Stimulated activated naive CD4-positive, alpha-beta T cell (primary cell): ENCODE results near the gene ZNF410.
"Not testable (repeated sequence)": the region's sequence is repeated elsewhere in the genome, so short reads cannot be mapped to it uniquely, and the experiment has no call there.

Experiments used
- DNase-seq, 6 experiments: peaks; one replicate each; lab custom pipeline; 2025; lab: John Stamatoyannopoulos, UW

The ZNF410 gene

GRCh38 chr14:73887318-73887616 lies 608 bp downstream of the ZNF410 start:
- DNase-seq = peak in 2 of 6 experiments; percentile 30 to 62

- DNase-seq = peak in 2 of 6 experiments; percentile 18 to 44
Observed at GRCh38 chr14:73887694-73888459, 1.2 kb downstream of the ZNF410 start.

- DNase-seq = peak in 1 of 6 experiments; percentile 13
Observed at GRCh38 chr14:73888460-73888725, 1.7 kb downstream of the ZNF410 start.

GRCh38 chr14:73888971-73889370 lies 2.3 kb downstream of the ZNF410 start:
- DNase-seq = no peak

GRCh38 chr14:73889376-73889775 lies 2.7 kb downstream of the ZNF410 start:
- no peak for DNase-seq

- not testable (repeated sequence) for DNase-seq
Observed at GRCh38 chr14:73894180-73894687, 7.6 kb downstream of the ZNF410 start.

DNA sequence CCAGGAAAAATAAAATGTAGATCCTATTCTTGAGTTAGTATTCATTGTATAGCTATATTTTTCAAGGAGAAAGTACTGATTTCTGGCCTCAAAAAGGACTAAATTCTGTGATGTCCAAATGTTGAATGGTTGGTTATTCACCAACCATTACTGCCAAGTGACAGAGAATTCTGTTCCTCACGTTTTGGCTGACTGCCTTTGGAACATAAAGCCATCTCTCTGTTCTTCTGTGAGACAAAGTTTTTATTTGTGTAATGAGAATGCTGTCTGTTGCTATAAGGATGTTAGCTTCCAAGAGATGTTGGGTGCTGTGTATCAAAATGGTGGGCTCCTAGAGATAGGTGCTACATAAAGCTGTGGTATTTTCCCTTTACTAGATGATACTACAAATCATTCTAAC lies 9.3 kb downstream of the ZNF410 start:
- no peak for DNase-seq

- DNase-seq = no peak
Observed at GRCh38 chr14:73896521-73896920, 9.9 kb downstream of the ZNF410 start.

- no peak for DNase-seq
Observed at GRCh38 chr14:73903028-73903427, 16.4 kb downstream of the ZNF410 start.

DNA sequence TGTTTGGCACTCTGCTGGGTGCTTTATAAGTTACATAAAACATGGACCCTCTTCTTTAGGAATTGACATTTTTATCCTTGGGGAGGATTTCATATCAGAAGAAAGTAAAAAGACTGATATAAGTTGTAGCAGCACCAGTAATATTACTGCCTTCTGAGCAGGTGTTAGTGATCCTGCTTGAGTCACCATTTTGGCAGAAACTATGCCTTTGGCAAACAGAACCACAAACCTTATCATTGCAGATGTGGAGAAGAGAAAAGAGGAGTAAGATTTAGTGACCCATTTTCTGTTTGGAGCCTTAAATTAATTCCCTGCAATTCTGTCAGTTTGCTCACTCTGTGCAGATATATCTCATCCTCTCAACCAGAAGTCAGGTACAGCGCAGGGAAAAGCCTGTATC lies 23.0 kb downstream of the ZNF410 start:
- no peak for DNase-seq

GRCh38 chr14:73913256-73913655 lies 26.6 kb downstream of the ZNF410 start:
- no peak for DNase-seq

DNA sequence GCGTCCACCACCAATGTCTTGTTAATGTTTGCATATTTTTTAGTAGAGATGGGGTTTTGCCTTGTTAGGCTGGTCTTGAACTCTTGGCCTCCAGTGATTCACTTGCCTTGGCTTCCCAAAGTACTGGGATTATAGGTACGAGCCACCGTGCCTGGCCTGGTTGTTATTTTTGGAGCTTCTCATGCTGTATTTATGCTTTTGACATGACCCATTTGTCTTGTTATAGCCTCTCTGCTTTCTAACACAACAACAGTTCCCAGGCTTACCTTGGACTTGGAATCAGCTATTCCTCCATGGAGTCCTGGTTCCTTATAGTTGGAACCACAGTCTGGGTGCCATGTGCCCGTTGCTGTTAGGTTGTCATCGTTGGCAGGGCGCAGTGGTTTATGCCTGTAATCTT lies 29.7 kb downstream of the ZNF410 start:
- DNase-seq = no peak

GRCh38 chr14:73919457-73919856 lies 32.8 kb downstream of the ZNF410 start:
- DNase-seq = not testable (repeated sequence)

- DNase-seq = no peak
Observed at GRCh38 chr14:73924337-73924736, 37.7 kb downstream of the ZNF410 start.

DNA sequence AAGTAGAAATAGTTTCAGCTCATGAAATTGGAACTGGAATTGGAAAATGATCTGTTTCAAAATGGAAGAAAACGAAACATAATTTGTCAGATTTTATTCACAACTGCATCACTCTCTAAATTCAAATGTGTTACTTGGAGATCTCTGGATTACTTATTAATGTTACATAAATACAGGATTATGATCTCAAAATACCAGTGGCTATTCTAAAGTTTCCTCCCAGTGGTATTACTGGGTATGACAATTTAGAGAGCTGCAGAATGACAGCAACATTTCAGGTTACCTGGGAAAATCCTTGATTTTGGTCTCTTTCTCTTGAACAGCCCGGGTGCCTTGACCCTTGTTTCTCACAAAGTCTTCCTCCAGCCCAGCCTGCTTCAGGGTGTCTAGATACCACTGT lies 49.0 kb downstream of the ZNF410 start:
- DNase-seq = no peak

DNA sequence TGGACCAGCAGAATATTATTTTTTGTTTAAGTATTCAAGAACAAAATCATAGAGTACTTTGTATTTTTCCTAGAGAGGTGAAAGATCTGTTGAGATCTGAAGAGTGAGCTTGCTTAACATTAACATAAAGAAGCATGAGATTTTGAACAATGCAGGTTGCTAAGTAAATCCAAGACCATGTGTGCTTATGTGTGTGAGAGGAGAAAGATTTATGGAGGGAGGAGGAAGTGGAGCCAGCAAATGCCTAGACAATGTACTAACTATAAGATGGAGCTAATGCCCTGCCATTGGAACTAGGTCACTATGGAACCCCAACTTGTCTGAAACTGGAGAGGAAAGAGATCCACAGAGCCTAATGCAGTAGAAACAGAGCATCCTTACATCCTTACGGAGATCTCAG lies 49.9 kb downstream of the ZNF410 start:
- DNase-seq = no peak

DNA sequence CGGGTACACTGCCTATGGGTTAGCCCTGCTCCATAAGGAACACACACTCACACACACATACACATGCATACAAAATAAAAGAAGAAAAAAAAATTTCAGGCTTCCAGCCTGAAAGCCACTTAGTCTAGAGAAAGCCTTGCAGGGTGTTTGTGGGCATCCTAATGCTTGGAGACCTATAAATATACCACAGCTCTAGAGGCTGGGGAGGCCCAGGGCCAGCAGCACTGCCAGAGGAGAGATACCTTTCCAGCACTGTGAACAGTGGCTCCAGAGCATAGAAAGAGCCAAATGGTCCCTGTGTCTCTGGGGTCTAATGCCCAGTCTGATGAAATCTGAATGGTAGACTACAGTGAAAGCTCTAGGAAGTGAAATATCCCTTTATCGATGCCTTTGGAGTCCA lies 50.4 kb downstream of the ZNF410 start:
- no peak for DNase-seq

DNA sequence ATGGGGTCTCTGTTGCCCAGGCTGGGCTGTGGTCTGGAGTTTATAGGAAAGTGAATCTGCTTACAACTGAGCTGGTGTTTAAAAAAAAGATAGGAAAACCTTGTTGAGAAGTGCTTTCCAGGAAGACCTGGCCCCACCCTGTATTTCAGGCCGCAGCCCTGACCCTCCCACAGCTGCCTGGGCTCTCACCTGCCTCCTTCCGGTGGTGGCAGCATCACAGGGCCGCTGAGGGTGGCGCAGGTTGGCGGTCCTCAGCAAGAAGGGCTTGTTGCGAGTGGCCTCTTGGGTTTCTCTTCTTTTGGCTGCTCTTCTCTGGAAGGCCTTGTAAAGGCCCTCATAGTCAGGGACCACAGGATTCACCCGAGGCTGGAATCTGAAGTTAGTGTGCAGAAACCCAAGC lies 55.5 kb downstream of the ZNF410 start:
- no peak for DNase-seq

DNA sequence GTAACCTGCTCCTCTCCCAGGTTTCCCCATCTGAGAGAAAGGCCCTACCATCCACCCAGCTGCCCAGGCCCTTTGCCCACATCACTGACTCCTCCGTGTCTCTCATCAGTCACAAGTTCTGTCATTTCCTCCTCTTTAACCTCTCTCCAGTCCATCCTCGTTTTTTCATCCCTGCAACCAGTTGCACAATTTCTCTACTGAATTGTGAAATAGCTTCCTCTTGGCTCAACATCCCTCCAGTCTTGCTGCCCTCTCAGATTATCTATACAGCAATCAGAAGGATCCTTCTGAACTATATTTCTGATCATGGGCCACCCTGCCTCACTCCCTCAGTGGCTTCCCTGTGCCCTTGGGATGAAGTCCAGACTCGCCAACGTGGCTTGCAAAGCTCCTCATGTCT lies 56.4 kb downstream of the ZNF410 start:
- no peak for DNase-seq

- DNase-seq = no peak
Observed at GRCh38 chr14:73944432-73945158, 57.9 kb downstream of the ZNF410 start.

- DNase-seq = no peak
Observed at GRCh38 chr14:73945159-73945670, 58.6 kb downstream of the ZNF410 start.

GRCh38 chr14:73949752-73950734 lies 63.4 kb downstream of the ZNF410 start, which contains the start of the genes COQ6 and FAM161B:
TSS of gene COQ6 (plus strand) at chr14:73950302. CDS start at chr14:73950333, 31 bp downstream.
TSS of gene FAM161B (minus strand) at chr14:73950094. CDS start at chr14:73950026, 68 bp downstream.
- DNase-seq = peak; percentile 89 to 97 (median 94)
